Pericardium fibroblast (primary cell): ENCODE results near the gene DLAT. TPM values are rescaled to one million over a fixed set of nuclear protein-coding genes. Genes with fewer than 3 reads are reported as not detected.

Experiments
- total RNA-seq: library from RNA; depleted of rRNA; stranded (reverse); fragments of >200 nt; gene quantifications from 2 replicates; pipeline ENCODE4 v1.2.3, GENCODE V29; 2015

The DLAT gene
- 15.1 and 23.5 TPM in 2 replicates for total RNA-seq

GRCh38 chr11:112024773-112025678 is at the start of gene DLAT:
TSS of gene DLAT (plus strand) at chr11:112025408. CDS start at chr11:112025473, 65 bp downstream.

GRCh38 chr11:112073941-112074811 is 49.0 kb downstream of the DLAT start, which contains the start of the genes NKAPD1 and PIH1D2:
TSS of gene NKAPD1 (plus strand) at chr11:112074299. CDS start at chr11:112075575, 1,276 bp downstream.
TSS of gene PIH1D2 (minus strand) at chr11:112074017. CDS start at chr11:112073174, 843 bp downstream.

DNA sequence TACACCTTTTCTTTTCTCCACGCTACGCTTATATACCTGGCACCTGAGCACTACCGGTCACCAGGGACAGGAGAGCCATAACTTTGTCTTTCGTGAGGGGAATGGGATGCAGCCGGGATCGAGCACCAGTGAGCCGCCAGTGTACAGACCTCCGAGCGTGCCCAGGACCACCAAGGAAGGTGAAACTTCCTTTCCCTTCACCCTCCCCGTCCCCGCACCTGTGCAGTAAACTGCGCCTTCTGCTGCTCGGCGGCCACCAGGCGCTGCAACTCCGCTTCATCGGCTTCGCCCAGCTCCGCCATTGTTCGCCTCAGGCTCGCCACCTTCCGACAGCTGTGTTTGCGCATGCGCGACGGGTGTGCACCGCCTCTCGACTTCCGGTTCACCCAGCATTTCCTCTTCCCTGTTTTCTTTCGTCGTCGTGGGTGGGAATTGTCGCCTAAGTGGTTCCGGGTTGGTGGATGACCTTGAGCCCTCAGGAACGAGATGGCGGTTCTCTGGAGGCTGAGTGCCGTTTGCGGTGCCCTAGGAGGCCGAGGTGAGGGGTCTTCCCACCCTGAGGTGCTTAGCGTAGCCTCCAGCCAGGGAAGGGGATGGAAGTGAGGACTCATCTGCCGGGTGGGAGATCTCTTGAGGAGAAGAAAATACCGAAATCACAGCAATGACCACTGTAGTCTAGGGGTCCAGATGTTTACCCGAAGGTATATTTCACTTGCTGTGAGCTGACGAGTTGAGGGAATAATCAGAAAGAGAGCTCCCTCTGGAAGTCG is 61.4 kb downstream of the DLAT start, which contains the start of the genes SDHD and TIMM8B:
SDHD (plus strand) TSS at position 452 of the 770 bp plus-strand sequence; CDS start at position 487, 35 bp downstream.
TIMM8B (minus strand) TSS at position 335 of the 770 bp plus-strand sequence; CDS start at position 302, 33 bp downstream.

Other genes starting within 250 kb of the DLAT start
- 21.2 and 29.3 TPM in 2 replicates for gene ALG9, start 153.8 kb upstream of the DLAT start, total RNA-seq
- gene FDXACB1, start 146.2 kb upstream of the DLAT start, total RNA-seq = 0.85 and 1.6 TPM in 2 replicates
- 26.3 and 26.5 TPM in 2 replicates for gene CFAP68, start 145.9 kb upstream of the DLAT start, total RNA-seq
- 44.4 and 88.3 TPM in 2 replicates for gene CRYAB, start 113.6 kb upstream of the DLAT start, total RNA-seq
- gene HSPB2, start 112.7 kb upstream of the DLAT start, total RNA-seq = 0.23 and 1.2 TPM in 2 replicates
- 2.0 TPM in 1 of 2 replicates, not detected in the other for gene C11orf52, start 106.5 kb upstream of the DLAT start, total RNA-seq
- 8.9 and 14.1 TPM in 2 replicates for gene DIXDC1, start 88.1 kb upstream of the DLAT start, total RNA-seq
- gene PIH1D2, start 48.6 kb downstream of the DLAT start, total RNA-seq = 2.0 TPM in 1 of 2 replicates, not detected in the other
- 11.1 and 59.2 TPM in 2 replicates for gene NKAPD1, start 48.9 kb downstream of the DLAT start, total RNA-seq
- gene TIMM8B, start 61.3 kb downstream of the DLAT start, total RNA-seq = 53.7 and 57.0 TPM in 2 replicates
- 77.8 and 92.3 TPM in 2 replicates for gene SDHD, start 61.5 kb downstream of the DLAT start, total RNA-seq
- gene IL18, start 138.7 kb downstream of the DLAT start, total RNA-seq = 4.1 and 5.2 TPM in 2 replicates
- not detected in 2 replicates for gene TEX12, start 142.0 kb downstream of the DLAT start, total RNA-seq
- 1.2 and 2.9 TPM in 2 replicates for gene BCO2, start 150.1 kb downstream of the DLAT start, total RNA-seq
- 23.2 and 27.8 TPM in 2 replicates for gene PTS, start 201.0 kb downstream of the DLAT start, total RNA-seq
- gene PLET1, start 235.5 kb downstream of the DLAT start, total RNA-seq = not detected in 2 replicates